GM21447 (cell line): ENCODE results near the gene HNRNPM.
"Not testable (repeated sequence)": the region's sequence is repeated elsewhere in the genome, so short reads cannot be mapped to it uniquely, and the experiment has no call there.

Source experiments
- ATAC-seq: cut with Tn5 transposase; IDR thresholded peaks from one replicate; pipeline ENCODE4 v1.9.1; 2021; ENCODE audit not compliant: unreplicated experiment

The HNRNPM gene

GRCh38 chr19:8444677-8445487, at the start of gene HNRNPM:
Gene HNRNPM (plus strand): TSS chr19:8444975. CDS start chr19:8444999, 24 bp downstream.
- ATAC-seq, result peak; percentile 82

GRCh38 chr19:8395621-8396082, 49.1 kb upstream of the HNRNPM start:
- no peak for ATAC-seq

- ATAC-seq, result no peak
Observed at GRCh38 chr19:8396185-8396562, 48.6 kb upstream of the HNRNPM start.

GRCh38 chr19:8396563-8397203, 48.1 kb upstream of the HNRNPM start:
- no peak for ATAC-seq

- no peak for ATAC-seq
Observed at GRCh38 chr19:8397271-8397670, 47.5 kb upstream of the HNRNPM start.

GRCh38 chr19:8397746-8398310, 46.9 kb upstream of the HNRNPM start:
- ATAC-seq, result no peak

- ATAC-seq, result no peak
Observed at GRCh38 chr19:8398311-8398771, 46.4 kb upstream of the HNRNPM start.

GRCh38 chr19:8399681-8400188, 45.0 kb upstream of the HNRNPM start:
- no peak for ATAC-seq

- ATAC-seq, result no peak
Observed at GRCh38 chr19:8401981-8402411, 42.8 kb upstream of the HNRNPM start.

- no peak for ATAC-seq
Observed at GRCh38 chr19:8403098-8403819, 41.5 kb upstream of the HNRNPM start.

- no peak for ATAC-seq
Observed at GRCh38 chr19:8403820-8404109, 41.0 kb upstream of the HNRNPM start.

GRCh38 chr19:8404391-8405151, 40.2 kb upstream of the HNRNPM start:
- no peak for ATAC-seq

- not testable (repeated sequence) for ATAC-seq
Observed at GRCh38 chr19:8410718-8411117, 34.1 kb upstream of the HNRNPM start.

- ATAC-seq, result peak; percentile 98
Observed at GRCh38 chr19:8412783-8413628, 31.8 kb upstream of the HNRNPM start, which contains the start of gene MARCHF2. Gene MARCHF2 (plus strand): TSS chr19:8413305. CDS start chr19:8421841, 8,536 bp downstream.

GRCh38 chr19:8413629-8413995, 31.2 kb upstream of the HNRNPM start:
- ATAC-seq, result no peak

GRCh38 chr19:8416796-8417195, 28.0 kb upstream of the HNRNPM start:
- ATAC-seq, result no peak

GRCh38 chr19:8421484-8422461, 23.0 kb upstream of the HNRNPM start:
- no peak for ATAC-seq

GRCh38 chr19:8423817-8424223, 21.0 kb upstream of the HNRNPM start:
- no peak for ATAC-seq
